SK-N-SH (cell line): ENCODE data around the gene IRF2. TPM values are rescaled to one million over a fixed set of nuclear protein-coding genes. Genes with fewer than 3 reads are reported as not detected.

Source experiments
- CTCF ChIA-PET: fragments of 300-600, 350-600 bp; formaldehyde crosslinking; extraction: SDS; loops from one replicate; lab custom pipeline; 2021; lab: Yijun Ruan, JAX
- POLR2A ChIA-PET: fragments of 350-600 bp; sonication (Branson Sonifier 250); formaldehyde crosslinking; extraction: SDS; loops from one replicate; lab custom pipeline; 2020; ENCODE audit warnings: antibody characterized with exemption, inconsistent platforms; lab: Yijun Ruan, JAX
- DNase-seq: peaks from one replicate; pipeline ENCODE4 v3.0.0; 2012
- H2AFZ ChIP-seq: fragments of 200-600 bp; sonication (generic); 2 replicates; pipeline ENCODE4 v1.8.1; 2016; ENCODE audit warnings: antibody characterized with exemption, mild to moderate bottlenecking, low read depth
- H3F3A ChIP-seq: fragments of 200-600 bp; sonication (generic); replicated peaks from 2 replicates; pipeline ENCODE3; 2016; ENCODE audit warnings: antibody characterized with exemption, mild to moderate bottlenecking; ENCODE audit not compliant: insufficient read depth
- H3K27ac ChIP-seq, 2 experiments: fragments of 200-500 bp in 1 of 2; fragments of 200-600 bp in 1 of 2; sonication (Bioruptor generic) in 1 of 2; sonication (generic), shearing (Covaris generic) in 1 of 2; 2 replicates each; pipeline versions ENCODE4 v1.5.1 to v1.6.1; 2014 to 2016; ENCODE audit warnings: low read depth in 2 of 2, inconsistent platforms in 1 of 2, low read length in 1 of 2, mild to moderate bottlenecking in 1 of 2, mixed read lengths in 1 of 2
- H3K27me3 ChIP-seq: fragments of 200-600 bp; sonication (generic), shearing (Covaris generic); 2 replicates; pipeline ENCODE4 v1.6.1; 2016; ENCODE audit warnings: mixed run types; ENCODE audit not compliant: insufficient read depth
- H3K36me3 ChIP-seq, 2 experiments: fragments of 200-500 bp in 1 of 2; fragments of 200-600 bp in 1 of 2; sonication (Bioruptor generic) in 1 of 2; sonication (generic) in 1 of 2; replicated peaks in 1 of 2; 2 replicates each; pipeline versions ENCODE3 to v1.5.1; 2014 to 2016; ENCODE audit warnings: low read length in 1 of 2, mild to moderate bottlenecking in 1 of 2; ENCODE audit not compliant: insufficient read depth in 2 of 2, control insufficient read depth in 1 of 2
- H3K4me1 ChIP-seq, 2 experiments: fragments of 200-500 bp in 1 of 2; fragments of 200-600 bp in 1 of 2; sonication (Bioruptor generic) in 1 of 2; sonication (generic), shearing (Covaris generic) in 1 of 2; 2 replicates each; pipeline versions ENCODE4 v1.5.1 to v1.6.1; 2014 to 2016; ENCODE audit warnings: low read depth in 1 of 2, low read length in 1 of 2, mixed run types in 1 of 2; ENCODE audit not compliant: insufficient read depth in 2 of 2, control insufficient read depth in 1 of 2
- H3K4me2 ChIP-seq: fragments of 200-600 bp; sonication (generic), shearing (Covaris generic); 2 replicates; pipeline ENCODE4 v1.6.1; 2017; ENCODE audit warnings: mixed run types
- H3K4me3 ChIP-seq, 2 experiments: fragments of 200-500 bp in 1 of 2; fragments of 200-600 bp in 1 of 2; sonication (Bioruptor generic) in 1 of 2; sonication (generic), shearing (Covaris generic) in 1 of 2; 2 replicates each; pipeline versions ENCODE4 v1.5.1 to v1.8.1; 2014 to 2016; ENCODE audit warnings: low read depth in 2 of 2, inconsistent platforms in 1 of 2, low read length in 1 of 2, mild to moderate bottlenecking in 1 of 2, mixed read lengths in 1 of 2, moderate library complexity in 1 of 2
- H3K79me2 ChIP-seq: fragments of 200-600 bp; sonication (generic); 2 replicates; pipeline ENCODE4 v1.8.1; 2017; ENCODE audit warnings: mild to moderate bottlenecking; ENCODE audit not compliant: insufficient read depth
- H3K9ac ChIP-seq: fragments of 200-600 bp; sonication (generic); 2 replicates; pipeline ENCODE4 v1.6.1; 2017; ENCODE audit warnings: mixed run types
- H3K9me2 ChIP-seq: fragments of 200-600 bp; sonication (generic); 2 replicates; pipeline ENCODE4 v1.6.1; 2017; ENCODE audit warnings: mixed run types
- H3K9me3 ChIP-seq: fragments of 200-600 bp; sonication (generic); 2 replicates; pipeline ENCODE4 v1.6.1; 2017; ENCODE audit warnings: mixed run types, mild to moderate bottlenecking, moderate library complexity
- H4K20me1 ChIP-seq: fragments of 200-600 bp; sonication (generic); 2 replicates; pipeline ENCODE4 v1.6.1; 2017; ENCODE audit warnings: mild to moderate bottlenecking, mixed run types; ENCODE audit not compliant: insufficient read depth
- CTCF ChIP-seq: fragments of 200-600 bp; sonication (generic); IDR thresholded peaks from 2 replicates; pipeline ENCODE4 v1.6.1; 2017; ENCODE audit warnings: antibody characterized with exemption, mild to moderate bottlenecking, moderate library complexity
- ELF1 ChIP-seq: IDR thresholded peaks from 2 replicates; pipeline ENCODE4 v1.4.0; 2012
- FOSL2 ChIP-seq: IDR thresholded peaks from 2 replicates; pipeline ENCODE4 v1.4.0; 2012; ENCODE audit warnings: low read depth, mild to moderate bottlenecking, moderate library complexity, borderline replicate concordance
- GATA2 ChIP-seq: sonication (generic); formaldehyde crosslinking; IDR thresholded peaks from 2 replicates; pipeline ENCODE4 v1.5.0; 2020; ENCODE audit warnings: mild to moderate bottlenecking, missing genetic modification reagents
- MEF2A ChIP-seq: IDR thresholded peaks from 2 replicates; pipeline ENCODE4 v1.4.0; 2012; ENCODE audit warnings: low read depth, borderline replicate concordance
- MXI1 ChIP-seq: IDR thresholded peaks from 2 replicates; pipeline ENCODE4 v1.6.1; 2012; ENCODE audit warnings: mild to moderate bottlenecking, low read depth, low read length, improper control_type of control experiment
- NRF1 ChIP-seq: IDR thresholded peaks from 2 replicates; pipeline ENCODE4 v1.6.1; 2012; ENCODE audit warnings: low read depth, mild to moderate bottlenecking, low read length
- RCOR1 ChIP-seq: fragments of 150-350 bp; IDR thresholded peaks from 2 replicates; pipeline ENCODE4 v1.6.1; 2017; ENCODE audit warnings: antibody characterized with exemption, low read length
- REST ChIP-seq: IDR thresholded peaks from 2 replicates; pipeline ENCODE4 v1.6.1; 2012; ENCODE audit warnings: mild to moderate bottlenecking, low read depth, low read length, moderate library complexity
- RFX5 ChIP-seq: IDR thresholded peaks from 2 replicates; pipeline ENCODE4 v1.6.1; 2012; ENCODE audit warnings: mild to moderate bottlenecking, improper control_type of control experiment, low read length
- RXRA ChIP-seq: IDR thresholded peaks from 2 replicates; pipeline ENCODE4 v1.4.0; 2012; ENCODE audit warnings: low read depth, mild to moderate bottlenecking, borderline replicate concordance
- SMC3 ChIP-seq: IDR thresholded peaks from 2 replicates; pipeline ENCODE4 v1.6.1; 2012; ENCODE audit warnings: low read depth, low read length, improper control_type of control experiment
- TCF12 ChIP-seq: IDR thresholded peaks from 2 replicates; pipeline ENCODE4 v1.4.0; 2012
- TEAD4 ChIP-seq: IDR thresholded peaks from 2 replicates; pipeline ENCODE4 v1.4.0; 2012; ENCODE audit warnings: mild to moderate bottlenecking, borderline replicate concordance; ENCODE audit not compliant: insufficient read depth
- USF2 ChIP-seq: fragments of 150-350 bp; IDR thresholded peaks from 2 replicates; pipeline ENCODE4 v1.6.1; 2017; ENCODE audit warnings: antibody characterized with exemption, low read length, low read depth, borderline replicate concordance
- YY1 ChIP-seq: IDR thresholded peaks from 2 replicates; pipeline ENCODE4 v1.4.0; 2012; ENCODE audit warnings: low read depth, mild to moderate bottlenecking
- WGBS: methylation state at CpG from one replicate; pipeline ENCODE4 v1.1.6; 2017; ENCODE audit warnings: low lambda C conversion rate; 5-methylcytosine and 5-hydroxymethylcytosine counted together
- polyA plus RNA-seq, 3 experiments: library from polyadenylated mRNA; depleted of rRNA; stranded (reverse); fragments of >200 nt; gene quantifications; 2 replicates each; pipeline ENCODE4 v1.2.3, GENCODE V29; 2012
- TF ChIP-seq, protein P1 (sequence below): IDR thresholded peaks from 2 replicates; pipeline ENCODE4 v1.4.0; 2012; ENCODE audit warnings: low read depth
- TF ChIP-seq, protein P2 (sequence below): IDR thresholded peaks from 2 replicates; pipeline ENCODE4 v1.4.0; 2012; ENCODE audit warnings: low read depth, borderline replicate concordance
- TF ChIP-seq, protein P3 (sequence below): fragments of 150-350 bp; IDR thresholded peaks from 2 replicates; pipeline ENCODE4 v1.6.1; 2016; ENCODE audit warnings: mild to moderate bottlenecking, low read depth, low read length
- TF ChIP-seq, protein P4 (sequence below): IDR thresholded peaks from 2 replicates; pipeline ENCODE4; 2012

Gene IRF2
- polyA plus RNA-seq (2012; rRNA removed) = 23.3 and 23.6 TPM in 2 replicates
- 20.7 and 23.5 TPM in 2 replicates for polyA plus RNA-seq (2012; cell fraction: cytosol; rRNA removed)
- 18.0 and 21.4 TPM in 2 replicates for polyA plus RNA-seq (2012; cell fraction: nucleus; rRNA removed)

GRCh38 chr4:184474263-184475095 lies at the start of gene IRF2:
TSS of gene IRF2 (minus strand) at chr4:184474550. CDS start at chr4:184429064, 45,486 bp downstream.
- H3K4me1 ChIP-seq = peaks cover 0 to 28% of the 10 kb centered on the region in 2 experiments; a peak in 2 of 4 replicates
- ChIA-PET POLR2A (interaction anchor here (0.6 to 1.5 kb wide), 7 partner anchors 15 to 273 kb away, joined by 3 to 11 read pairs (median 3); no protein-coding TSS in a partner anchor), CTCF (interaction anchor here (0.7 to 2.8 kb wide), 3 partner anchors 20 to 211 kb away, joined by 3 to 13 read pairs (median 3); no protein-coding TSS in a partner anchor)
- TF ChIP-seq REST = no peak
- no peak for TF ChIP-seq YY1
- TF ChIP-seq RXRA = no peak
- TF ChIP-seq TEAD4 = no peak
- TF ChIP-seq USF2 = no peak
- TF ChIP-seq TCF12 = peak; percentile 43; the same call in 1 of the 2 replicates
- TF ChIP-seq, protein P1, sequence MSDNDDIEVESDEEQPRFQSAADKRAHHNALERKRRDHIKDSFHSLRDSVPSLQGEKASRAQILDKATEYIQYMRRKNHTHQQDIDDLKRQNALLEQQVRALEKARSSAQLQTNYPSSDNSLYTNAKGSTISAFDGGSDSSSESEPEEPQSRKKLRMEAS = peak; percentile 87
- no peak for TF ChIP-seq MEF2A
- TF ChIP-seq FOSL2 = no peak
- peak; percentile 94 for TF ChIP-seq MXI1
- TF ChIP-seq RFX5 = no peak
- TF ChIP-seq, protein P2, sequence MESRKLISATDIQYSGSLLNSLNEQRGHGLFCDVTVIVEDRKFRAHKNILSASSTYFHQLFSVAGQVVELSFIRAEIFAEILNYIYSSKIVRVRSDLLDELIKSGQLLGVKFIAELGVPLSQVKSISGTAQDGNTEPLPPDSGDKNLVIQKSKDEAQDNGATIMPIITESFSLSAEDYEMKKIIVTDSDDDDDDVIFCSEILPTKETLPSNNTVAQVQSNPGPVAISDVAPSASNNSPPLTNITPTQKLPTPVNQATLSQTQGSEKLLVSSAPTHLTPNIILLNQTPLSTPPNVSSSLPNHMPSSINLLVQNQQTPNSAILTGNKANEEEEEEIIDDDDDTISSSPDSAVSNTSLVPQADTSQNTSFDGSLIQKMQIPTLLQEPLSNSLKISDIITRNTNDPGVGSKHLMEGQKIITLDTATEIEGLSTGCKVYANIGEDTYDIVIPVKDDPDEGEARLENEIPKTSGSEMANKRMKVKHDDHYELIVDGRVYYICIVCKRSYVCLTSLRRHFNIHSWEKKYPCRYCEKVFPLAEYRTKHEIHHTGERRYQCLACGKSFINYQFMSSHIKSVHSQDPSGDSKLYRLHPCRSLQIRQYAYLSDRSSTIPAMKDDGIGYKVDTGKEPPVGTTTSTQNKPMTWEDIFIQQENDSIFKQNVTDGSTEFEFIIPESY = peak; percentile 65; the same call in 1 of the 2 replicates
- peak; percentile 81 for TF ChIP-seq ELF1
- TF ChIP-seq, protein P3, sequence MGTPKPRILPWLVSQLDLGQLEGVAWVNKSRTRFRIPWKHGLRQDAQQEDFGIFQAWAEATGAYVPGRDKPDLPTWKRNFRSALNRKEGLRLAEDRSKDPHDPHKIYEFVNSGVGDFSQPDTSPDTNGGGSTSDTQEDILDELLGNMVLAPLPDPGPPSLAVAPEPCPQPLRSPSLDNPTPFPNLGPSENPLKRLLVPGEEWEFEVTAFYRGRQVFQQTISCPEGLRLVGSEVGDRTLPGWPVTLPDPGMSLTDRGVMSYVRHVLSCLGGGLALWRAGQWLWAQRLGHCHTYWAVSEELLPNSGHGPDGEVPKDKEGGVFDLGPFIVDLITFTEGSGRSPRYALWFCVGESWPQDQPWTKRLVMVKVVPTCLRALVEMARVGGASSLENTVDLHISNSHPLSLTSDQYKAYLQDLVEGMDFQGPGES = no peak
- no peak for TF ChIP-seq GATA2 (CRISPR knock-in tag)
- peak; percentile 6; the same call in 1 of the 2 replicates for TF ChIP-seq RCOR1
- 0 out of 2 replicates have a peak, but pooled peaks have one; percentile 0 for TF ChIP-seq SMC3
- TF ChIP-seq CTCF = no peak
- TF ChIP-seq, protein P4, sequence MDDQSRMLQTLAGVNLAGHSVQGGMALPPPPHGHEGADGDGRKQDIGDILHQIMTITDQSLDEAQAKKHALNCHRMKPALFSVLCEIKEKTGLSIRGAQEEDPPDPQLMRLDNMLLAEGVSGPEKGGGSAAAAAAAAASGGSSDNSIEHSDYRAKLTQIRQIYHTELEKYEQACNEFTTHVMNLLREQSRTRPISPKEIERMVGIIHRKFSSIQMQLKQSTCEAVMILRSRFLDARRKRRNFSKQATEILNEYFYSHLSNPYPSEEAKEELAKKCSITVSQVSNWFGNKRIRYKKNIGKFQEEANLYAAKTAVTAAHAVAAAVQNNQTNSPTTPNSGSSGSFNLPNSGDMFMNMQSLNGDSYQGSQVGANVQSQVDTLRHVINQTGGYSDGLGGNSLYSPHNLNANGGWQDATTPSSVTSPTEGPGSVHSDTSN = peak; percentile 39; the same call in 1 of the 2 replicates
- TF ChIP-seq NRF1 = no peak

More at GRCh38 chr4:184474263-184475095, at the start of gene IRF2:
- DNase-seq = peak; percentile 99
- H4K20me1 ChIP-seq = peaks cover 11% of the 10 kb centered on the region; the same call in 1 of the 2 replicates
- WGBS = under 1% methylated on average over 18 of the region's 66 CpGs
- H3K4me3 ChIP-seq = peak within 1 kb of the TSS; percentile 60 to 75
- no peaks in the 10 kb centered on the region for H3K36me3 ChIP-seq
- no peaks in the 10 kb centered on the region for H3K27me3 ChIP-seq
- peaks cover 53% of the 10 kb centered on the region for H3K79me2 ChIP-seq
- peaks cover 10% of the 10 kb centered on the region for H3F3A ChIP-seq
- peak within 1 kb of the TSS; percentile 90 to 97 for H3K27ac ChIP-seq
- H3K9me3 ChIP-seq = no peaks in the 10 kb centered on the region
- H3K4me2 ChIP-seq = peak within 1 kb of the TSS; percentile 95
- H2AFZ ChIP-seq = peak within 1 kb of the TSS; percentile 88
- no peaks in the 10 kb centered on the region for H3K9me2 ChIP-seq
- H3K9ac ChIP-seq = peak within 1 kb of the TSS; percentile 95
